T1000 (cell line): ENCODE results near the gene RAB9A.

ENCODE experiments used
- DNase-seq: peaks from one replicate; lab custom pipeline; 2025; ENCODE audit warnings: mixed read lengths; lab: John Stamatoyannopoulos, UW

The RAB9A gene

GRCh38 chrX:13747836-13748235 is 58.9 kb downstream of the RAB9A start:
- DNase-seq, result no peak

GRCh38 chrX:13748486-13748885 is 59.6 kb downstream of the RAB9A start:
- DNase-seq, result no peak

- no peak for DNase-seq
Measured at GRCh38 chrX:13750204-13750603, 61.3 kb downstream of the RAB9A start.

GRCh38 chrX:13750812-13751211 is 61.9 kb downstream of the RAB9A start:
- no peak for DNase-seq

- no peak for DNase-seq
Measured at GRCh38 chrX:13752141-13752540, 63.2 kb downstream of the RAB9A start.

GRCh38 chrX:13752646-13753045 is 63.7 kb downstream of the RAB9A start:
- no peak for DNase-seq

GRCh38 chrX:13754765-13755164 is 65.8 kb downstream of the RAB9A start:
- no peak for DNase-seq

- DNase-seq, result no peak
Measured at GRCh38 chrX:13755254-13755653, 66.3 kb downstream of the RAB9A start.

- DNase-seq, result no peak
Measured at GRCh38 chrX:13756381-13756780, 67.5 kb downstream of the RAB9A start.

- no peak for DNase-seq
Measured at GRCh38 chrX:13759152-13759718, 70.3 kb downstream of the RAB9A start.
